Measurements from ENCODE around the gene SYNGAP1.

DNA sequence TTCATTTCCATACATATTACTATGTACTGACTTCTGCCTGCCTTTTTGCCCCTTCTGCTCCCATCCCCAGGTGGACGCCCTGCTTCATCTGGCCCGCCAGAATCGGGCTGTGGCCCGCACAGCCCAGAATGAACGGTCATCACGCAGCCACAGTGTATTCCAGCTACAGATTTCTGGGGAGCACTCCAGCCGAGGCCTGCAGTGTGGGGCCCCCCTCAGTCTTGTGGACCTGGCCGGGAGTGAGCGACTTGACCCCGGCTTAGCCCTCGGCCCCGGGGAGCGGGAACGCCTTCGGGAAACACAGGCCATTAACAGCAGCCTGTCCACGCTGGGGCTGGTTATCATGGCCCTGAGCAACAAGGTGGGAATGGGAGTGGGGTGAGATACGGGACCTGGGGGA lies 13.7 kb upstream of the SYNGAP1 start:
- TF ChIP-seq EZH2 (IDR thresholded peaks at IDR 0.05; ENCODE audit: insufficient read depth, poor library complexity, severe bottlenecking), result no peak
- no peak for TF ChIP-seq EZH2phosphoT487 (IDR thresholded peaks at IDR 0.05; ENCODE audit: insufficient read depth, low read depth)

Data from GM23248 (cell line).